ENCODE data around the gene SARM1.
A peak's percentile ranks its signal among the peaks of the same experiment; 100 is the strongest.

- TF ChIP-seq POLR2A (IDR thresholded peaks at IDR 0.05) (no peak), CTCF (IDR thresholded peaks at IDR 0.05) (no peak), POLR2AphosphoS5 (IDR thresholded peaks at IDR 0.05; ENCODE audit: insufficient read depth in 1 of 2, low read depth in 1 of 2) (peak in 1 of 2 donors; percentile 17)
Observed at GRCh38 chr17:28327031-28327607, 44.4 kb upstream of the SARM1 start.

Data from vagina (tissue), 2 donors.